Activated CD4-positive, alpha-beta T cell treated with anti-CD3 and anti-CD28 coated beads, Interleukin-2, amount 50 U/mL, for 48 hours (primary cell): ENCODE results near the gene VAMP1.
"Not testable (repeated sequence)": the region's sequence is repeated elsewhere in the genome, so short reads cannot be mapped to it uniquely, and the experiment has no call there.

Experiments
- DNase-seq, 2 experiments: peaks; one replicate each; pipeline ENCODE4 v3.0.0-alpha.2; 2020

The VAMP1 gene, protein sequence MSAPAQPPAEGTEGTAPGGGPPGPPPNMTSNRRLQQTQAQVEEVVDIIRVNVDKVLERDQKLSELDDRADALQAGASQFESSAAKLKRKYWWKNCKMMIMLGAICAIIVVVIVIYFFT

DNA sequence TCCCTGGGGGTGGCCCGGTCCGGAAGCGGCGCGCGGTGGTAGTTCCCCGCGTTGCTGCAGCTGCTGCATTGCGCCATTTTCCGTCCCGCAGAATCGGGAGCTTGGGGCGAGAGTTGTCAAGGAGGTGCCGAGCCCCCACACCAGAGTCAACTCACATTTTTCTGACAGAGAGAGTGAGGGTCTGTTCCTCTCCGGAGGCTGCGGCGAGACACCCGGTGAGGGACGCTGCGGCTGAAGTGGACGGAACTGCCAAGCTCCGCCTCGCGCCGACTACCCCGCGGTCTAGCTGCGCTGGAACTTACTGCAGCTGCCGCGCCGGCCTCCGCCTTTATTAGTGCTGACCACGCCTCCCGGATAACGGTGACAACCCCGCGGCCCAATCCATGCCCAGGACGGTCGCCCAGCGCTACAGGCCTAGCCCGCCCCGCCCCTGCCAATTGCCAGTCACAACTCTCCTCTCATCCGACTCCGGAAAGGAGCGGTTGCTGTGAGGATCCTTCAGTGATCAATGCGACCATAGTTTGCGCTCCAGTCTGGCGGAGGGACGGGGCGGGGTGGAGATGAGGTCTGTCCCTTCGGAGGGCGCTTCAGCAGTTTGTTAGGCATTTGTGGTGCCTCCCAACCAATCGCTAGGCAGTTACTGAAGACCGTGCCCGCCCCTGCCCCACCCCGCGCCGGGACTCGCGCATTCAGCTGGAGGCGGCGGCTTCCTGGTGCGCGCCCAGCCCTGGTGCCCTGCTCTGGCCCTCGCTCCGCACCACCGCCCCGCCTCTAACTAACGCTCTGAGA, at the start of gene VAMP1:
VAMP1 (minus strand) TSS at position 303 of the 789 bp plus-strand sequence; CDS start at position 157, 146 bp downstream.
- DNase-seq = peak; percentile 98 to 99

DNA sequence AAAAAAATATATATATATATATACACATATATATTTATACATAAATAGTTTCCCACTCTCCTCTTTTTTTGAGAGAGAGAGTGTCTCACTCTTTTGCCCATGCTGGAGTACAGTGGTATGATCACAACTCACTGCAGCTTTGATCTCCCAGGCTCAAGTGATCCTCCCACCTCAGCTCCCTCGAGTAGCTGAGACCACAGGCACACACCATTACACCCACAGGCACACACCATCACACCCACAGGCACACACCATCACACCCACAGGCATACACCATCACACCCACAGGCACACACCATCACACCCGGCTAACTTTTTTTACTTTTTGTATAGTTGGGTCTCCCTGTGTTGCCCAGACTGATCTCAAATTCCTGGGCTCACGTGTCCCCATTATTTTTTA, 49.7 kb upstream of the VAMP1 start:
- no peak for DNase-seq

DNA sequence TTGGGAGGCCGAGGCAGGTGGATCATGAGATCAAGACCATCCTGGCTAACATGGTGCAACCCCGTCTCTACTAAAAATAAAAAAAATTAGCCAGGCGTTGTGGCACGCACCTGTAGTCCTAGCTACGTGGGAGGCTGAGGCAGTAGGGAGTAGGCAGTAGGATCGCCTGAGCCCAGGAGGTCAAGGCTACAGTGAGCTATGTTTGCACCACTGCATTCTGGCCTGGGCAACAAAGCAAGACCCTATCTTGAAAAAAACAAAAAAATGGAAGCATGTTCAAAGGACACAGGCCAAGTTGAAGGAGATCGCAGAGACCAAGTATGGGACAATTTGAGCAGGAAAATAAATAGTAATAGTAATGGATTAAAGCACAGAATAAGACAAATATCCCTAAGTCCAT, 37.6 kb upstream of the VAMP1 start:
- no peak for DNase-seq

DNA sequence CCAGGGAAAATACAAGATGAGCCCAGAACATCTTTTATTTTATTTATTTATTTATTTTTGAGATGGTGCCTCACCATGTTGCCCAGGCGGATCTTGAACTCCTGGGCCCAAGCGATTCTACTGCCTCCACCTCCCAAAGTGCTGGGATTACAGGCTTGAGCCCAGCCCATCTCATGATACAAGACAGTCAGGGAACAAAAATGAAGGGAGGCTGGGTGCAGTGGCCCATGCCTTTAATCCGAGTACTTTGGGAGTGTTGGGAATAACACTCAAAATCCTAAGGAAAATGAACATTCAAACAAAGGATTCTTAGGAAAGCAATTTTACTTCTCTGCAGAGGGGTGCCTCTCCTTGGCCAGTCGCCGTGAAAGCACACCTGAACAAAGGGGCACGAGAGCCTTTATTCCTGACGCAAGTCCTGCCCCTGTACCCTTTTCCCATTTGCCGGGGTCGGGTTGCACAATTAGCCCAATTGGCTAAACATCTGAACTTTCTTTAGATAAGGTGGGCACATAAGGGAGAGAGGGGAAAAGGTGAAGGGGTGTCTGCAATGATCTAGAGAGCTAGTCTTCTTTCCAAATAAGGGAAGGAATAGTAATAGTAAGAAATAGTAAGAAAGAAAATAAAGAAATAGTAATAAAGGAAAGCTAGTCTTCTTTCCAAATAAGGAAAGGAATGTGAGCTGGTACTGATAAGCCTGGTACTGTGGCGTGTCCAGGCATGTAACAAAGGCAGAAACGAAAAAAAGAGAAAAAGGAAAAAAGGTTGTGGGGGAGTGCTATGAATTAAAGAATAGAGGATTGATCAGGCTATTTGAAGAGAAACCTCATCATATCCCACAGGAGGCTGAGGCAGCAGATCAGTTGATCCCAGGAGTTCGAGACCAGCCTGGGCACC, 36.9 kb upstream of the VAMP1 start:
- no peak for DNase-seq

DNA sequence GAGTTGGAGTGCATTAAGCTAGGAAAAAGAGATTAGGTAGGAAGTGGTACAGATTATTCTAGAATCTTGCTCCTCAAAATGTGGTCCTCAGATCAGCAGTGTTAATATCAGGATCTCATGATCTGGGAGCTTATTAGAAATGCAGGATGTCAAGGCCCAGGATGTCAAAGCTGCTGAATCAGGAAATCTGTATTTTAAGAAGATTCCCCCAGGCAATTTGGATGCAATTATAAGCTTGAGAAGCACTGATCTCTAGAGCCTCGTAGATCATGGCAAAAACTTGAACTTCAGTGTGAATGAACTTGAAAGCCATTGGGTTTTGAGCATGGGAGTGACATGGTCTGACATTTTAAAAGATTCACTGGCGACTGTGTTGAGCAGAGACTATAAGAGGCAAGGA, 30.0 kb upstream of the VAMP1 start:
- DNase-seq = no peak

DNA sequence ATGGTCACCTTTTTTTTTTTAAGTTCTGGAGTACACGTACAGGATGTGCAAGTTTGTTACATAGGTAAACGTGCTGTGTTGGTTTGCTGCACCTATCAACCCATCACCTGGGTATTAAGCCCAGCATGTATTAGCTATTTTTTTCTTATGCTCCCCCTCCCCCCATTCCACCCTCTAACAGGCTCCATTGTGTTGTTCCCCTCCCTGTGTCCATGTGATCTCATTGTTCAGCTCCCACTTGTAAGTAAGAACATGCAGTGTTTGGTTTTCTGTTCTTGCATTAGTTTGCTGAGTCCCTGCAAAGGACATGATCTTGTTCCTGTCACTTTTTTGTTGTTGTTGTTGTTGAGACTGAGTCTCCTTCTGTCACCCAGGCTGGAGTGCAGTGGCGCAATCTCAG, 26.8 kb upstream of the VAMP1 start:
- DNase-seq = not testable (repeated sequence)

DNA sequence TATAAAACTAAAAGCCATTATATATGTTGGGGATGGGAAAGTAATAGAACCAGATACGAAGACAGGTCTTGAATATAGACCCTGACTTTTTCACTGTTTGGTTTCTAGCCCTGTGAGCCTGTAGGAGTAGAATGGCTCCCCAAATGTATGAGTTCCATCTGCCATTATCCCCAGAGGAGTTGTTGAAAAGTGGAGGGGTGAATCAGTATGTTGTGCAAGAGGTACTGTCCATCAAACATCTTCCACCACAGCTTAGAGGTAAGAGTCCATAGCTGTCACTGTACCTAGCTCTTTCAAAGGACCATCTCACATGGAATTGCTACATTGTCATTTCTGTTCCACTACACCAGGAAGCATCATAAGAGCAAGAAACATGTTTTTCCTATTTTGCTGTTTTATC, 24.5 kb upstream of the VAMP1 start:
- DNase-seq = no peak

DNA sequence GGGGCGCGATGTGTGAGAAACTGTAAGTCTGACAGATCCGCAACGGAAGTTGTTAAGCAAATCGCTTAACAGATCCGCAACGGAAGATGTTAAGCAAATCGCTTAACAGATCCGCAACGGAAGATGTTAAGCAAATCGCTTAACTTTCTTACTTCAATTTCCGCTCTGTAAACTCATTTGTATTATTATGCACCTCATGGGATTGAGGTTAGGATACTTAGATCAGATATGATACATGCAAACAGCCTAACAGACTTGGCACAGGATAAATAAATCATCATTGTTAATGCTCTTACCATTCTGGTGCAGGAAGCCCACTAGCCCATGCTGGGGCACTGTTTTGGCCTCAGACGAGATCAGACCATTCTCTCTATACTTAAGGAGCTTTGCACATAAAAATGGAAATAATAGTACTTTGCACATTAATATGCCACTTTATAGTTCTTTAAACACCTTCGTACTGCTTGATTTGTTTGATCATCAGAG, 23.8 kb upstream of the VAMP1 start:
- DNase-seq = peak in 1 of 2 experiments; percentile 16

DNA sequence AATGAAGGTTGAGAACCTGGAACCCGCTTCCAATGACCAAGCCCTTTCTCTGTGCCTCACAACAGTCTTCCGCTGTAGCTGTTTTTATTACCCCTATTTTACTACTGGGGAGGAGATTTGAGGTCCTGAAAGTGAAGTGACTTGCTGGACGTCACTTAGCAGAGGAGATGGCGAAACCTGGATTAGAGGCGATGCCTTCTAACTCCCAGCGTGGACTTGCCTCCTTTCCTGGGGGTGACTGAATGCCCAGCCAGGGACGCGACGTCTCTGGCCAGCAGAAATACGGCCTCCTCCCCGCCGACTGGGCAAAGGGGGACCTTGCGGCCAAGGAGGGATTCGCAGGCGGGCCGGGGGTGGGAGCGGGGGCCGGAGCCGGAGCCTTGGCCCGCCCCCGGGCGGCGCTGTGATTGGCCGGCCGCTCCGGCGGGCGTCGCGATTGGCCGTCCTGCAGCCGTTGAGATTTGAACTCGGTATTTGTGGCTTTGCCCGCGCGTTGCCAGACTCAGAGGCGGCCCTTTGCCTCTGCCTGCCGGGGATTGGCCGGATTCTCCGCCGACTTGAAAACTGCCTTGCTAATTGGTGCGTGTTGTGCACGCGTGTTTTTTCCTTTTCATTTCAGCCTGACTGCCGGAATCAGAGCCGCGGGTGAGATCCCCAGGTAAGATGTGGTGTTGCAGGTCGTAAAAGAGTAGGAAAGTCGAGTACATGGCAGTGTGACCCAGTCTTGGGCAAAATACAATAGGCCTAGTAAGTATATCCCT, 23.2 kb upstream of the VAMP1 start, which contains the start of gene NCAPD2:
NCAPD2 (plus strand) TSS at position 606 of the 761 bp plus-strand sequence. CDS start 997 bp downstream, outside the sequence.
- DNase-seq = peak; percentile 93 to 96

DNA sequence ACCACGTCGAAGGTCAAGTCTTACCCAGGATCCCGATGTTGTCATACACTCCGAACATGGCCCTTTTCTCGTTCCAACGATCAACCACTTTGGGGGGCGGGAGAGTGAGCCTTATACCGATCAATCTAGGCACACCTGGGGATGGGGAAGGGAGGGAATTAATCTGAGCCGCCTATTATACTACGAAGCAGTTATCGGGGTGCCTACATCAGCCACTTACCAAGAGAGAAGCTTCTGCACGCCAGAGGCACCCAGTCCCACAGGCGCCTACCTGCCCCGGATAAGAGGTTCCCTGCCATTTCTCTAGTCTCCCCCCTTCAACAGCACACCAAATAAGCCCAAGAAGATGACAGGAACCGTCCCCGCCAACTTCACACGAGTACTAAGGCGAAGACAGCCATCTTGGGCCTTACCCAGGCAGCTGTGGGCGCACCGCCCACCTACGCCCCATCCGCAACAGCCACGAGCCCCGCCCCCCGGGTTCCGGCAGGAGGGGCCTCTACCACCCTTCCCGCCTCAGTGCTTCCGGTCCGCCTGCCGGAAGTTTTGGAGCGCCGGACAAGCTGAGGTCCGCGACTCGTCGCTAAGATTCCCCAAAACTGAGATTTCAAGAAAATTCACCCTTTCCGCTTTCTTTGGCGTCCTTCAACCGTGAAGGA, 22.5 kb upstream of the VAMP1 start, which contains the start of gene MRPL51:
MRPL51 (minus strand) TSS at position 425 of the 659 bp plus-strand sequence; CDS start at position 299, 126 bp downstream.
- peak; percentile 99 for DNase-seq

DNA sequence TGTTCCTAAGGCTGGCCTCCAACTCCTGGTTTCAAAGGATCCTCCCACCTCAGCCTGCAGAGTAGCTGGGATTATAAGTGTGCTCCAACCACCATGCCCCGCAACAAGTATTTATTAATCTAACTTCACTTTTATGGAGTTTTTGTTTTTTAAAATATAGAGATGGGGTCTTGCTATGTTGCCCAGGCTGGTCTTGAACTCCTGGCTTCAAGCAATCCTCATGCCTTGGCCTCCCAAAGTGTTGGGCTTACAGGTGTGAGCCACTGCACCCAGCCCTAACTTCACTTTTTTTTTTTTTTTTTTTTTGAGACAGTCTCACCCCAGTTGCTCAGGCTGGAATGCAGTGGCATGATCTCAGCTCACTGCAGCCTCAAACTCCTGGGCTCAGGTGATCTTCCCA, 20.2 kb upstream of the VAMP1 start:
- DNase-seq = not testable (repeated sequence)

DNA sequence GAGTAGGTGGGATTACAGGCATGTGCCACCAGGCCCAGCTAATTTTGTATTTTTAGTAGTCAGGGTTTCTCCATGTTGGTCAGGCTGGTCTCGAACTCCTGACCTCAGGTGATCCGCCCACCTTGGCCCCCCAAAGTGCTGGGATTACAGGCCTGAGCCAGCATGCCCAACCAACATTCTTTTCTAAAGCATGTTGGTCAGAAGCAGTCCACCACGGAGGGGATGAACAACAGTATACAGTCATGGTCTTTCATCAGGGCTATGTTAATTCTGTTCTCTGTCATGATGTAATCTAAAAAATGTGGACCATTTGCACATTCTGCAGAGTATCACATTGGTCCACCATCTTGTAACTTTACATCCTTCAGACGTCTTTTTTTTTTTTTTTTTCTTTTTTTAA, 19.0 kb upstream of the VAMP1 start:
- no peak for DNase-seq

DNA sequence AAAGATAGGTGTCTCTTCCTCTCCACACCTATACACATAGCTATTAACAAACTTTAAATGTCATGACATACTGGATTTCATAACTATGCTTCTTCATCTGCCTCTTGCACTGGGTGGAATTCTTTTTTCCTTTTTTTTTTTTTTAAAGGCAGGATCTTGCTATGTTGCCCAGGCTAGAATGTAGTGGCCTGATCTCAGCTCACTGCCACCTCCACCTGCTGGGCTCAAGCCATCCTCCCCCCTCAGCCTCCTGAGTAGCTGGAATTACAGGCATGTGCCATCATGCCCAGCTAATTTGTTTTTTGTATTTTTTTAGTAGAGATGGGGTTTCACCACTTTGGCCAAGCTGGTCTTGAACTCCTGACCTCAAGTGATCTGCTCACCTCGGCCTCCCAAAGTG, 17.8 kb upstream of the VAMP1 start:
- no peak for DNase-seq

DNA sequence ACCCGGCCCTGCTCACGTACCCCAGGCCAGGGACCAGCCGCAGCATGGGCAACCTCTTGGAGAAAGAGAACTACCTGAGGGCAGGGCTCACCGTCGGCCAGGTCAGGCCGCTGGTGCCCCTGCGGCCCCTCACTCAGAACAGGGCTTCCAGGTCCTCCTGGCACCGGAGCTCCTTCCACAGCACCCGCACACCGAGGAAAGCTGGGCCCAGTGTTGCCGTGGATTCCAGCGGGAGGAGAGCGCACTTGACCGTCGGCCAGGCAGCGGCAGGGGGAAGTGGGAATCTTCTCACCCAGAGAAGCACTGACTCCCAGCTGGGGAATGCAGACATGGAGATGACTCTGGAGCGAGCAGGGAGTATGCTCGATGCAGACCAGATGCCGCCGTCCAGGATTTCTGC, 7.9 kb upstream of the VAMP1 start:
- DNase-seq = no peak

DNA sequence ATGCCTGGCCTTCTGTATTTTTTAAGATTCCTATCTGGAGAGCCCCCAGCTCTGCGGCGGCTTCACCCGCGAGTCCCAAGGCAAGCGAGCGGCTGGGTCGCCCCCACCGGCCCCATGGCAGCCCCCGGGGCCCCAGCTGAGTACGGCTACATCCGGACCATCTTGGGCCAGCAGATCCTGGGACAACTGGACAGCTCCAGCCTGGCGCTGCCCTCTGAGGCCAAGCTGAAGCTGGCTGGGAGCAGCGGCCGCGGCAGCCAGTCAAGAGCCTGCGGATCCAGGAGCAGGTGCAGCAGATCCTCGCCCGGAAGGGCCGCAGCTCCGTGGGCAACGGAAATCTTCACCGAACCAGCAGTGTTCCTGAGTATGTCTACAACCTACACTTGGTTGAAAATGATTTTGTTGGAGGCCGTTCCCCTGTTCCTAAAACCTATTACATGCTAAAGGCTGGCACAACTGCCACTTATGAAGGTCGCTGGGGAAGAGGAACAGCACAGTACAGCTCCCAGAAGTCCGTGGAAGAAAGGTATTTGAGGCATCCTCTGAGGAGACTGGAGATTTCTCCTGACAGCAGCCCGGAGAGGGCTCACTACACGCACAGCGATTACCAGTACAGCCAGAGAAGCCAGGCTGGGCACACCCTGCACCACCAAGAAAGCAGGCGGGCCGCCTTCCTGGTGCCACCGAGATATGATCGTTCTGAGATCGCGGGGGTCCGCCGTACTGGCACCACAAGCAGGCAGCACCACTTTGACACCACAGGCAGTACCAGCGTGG, 7.3 kb upstream of the VAMP1 start:
- DNase-seq = not testable (repeated sequence)

DNA sequence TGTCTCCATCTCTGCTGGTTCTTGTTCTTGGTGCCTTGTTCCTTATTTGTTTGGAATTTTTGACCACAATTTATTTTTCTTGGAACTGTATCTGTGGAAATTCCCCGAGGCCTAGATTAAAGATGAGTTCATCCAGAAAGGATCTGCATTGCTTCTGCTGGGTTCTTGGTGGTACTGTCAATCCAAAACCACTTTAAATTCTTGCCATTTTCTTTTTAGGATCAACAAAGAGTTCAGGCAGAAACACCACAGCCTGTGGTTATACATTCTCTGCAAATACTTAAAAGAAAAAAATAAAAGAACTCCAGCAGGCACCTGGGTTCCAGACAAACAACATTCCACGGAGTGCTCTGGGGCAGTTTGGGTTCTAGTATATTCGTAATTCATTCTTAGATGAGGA, 6.0 kb upstream of the VAMP1 start:
- no peak for DNase-seq

DNA sequence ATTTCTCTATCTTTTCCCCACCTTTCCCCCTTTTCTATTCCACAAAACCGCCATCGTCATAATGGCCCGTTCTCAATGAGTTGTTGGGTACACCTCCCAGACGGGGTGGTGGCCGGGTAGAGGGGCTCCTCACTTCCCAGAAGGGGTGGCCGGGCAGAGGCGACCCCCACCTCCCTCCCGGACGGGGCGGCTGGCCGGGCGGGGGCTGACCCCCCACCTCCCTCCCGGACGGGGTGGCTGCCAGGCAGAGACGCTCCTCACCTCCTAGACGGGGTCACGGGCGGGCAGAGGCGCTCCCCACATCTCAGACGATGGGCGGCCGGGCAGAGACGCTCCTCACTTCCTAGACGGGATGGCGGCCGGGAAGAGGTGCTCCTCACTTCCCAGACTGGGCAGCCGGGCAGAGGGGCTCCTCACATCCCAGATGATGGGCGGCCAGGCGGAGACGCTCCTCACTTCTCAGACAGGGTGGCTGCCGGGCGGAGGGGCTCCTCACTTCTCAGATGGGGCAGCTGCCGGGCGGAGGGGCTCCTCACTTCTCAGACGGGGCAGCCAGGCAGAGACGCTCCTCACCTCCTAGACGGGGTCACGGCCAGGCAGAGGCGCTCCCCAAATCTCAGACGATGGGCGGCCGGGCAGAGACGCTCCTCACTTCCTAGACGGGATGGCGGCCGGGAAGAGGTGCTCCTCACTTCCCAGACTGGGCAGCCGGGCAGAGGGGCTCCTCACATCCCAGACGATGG, 4.9 kb upstream of the VAMP1 start:
- not testable (repeated sequence) for DNase-seq

DNA sequence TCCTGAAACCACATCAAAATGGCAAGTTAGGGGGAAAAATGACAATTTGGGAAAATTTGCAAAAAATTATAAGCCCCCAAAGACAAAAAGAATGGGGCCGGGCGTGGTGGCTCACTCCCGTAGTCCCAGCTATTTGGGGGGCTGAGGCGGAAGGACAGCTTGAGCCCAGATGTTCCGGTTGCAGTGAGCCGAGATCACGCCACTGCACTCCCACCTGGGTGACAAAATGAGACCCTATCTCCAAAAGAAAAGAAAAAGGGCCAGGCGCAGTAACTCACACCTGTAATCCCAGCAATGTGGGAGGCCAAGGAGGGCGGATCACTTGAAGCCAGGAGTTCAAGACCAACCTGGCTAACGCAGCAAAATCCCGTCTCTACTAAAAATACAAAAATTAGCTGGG, 2.0 kb upstream of the VAMP1 start:
- DNase-seq = no peak

DNA sequence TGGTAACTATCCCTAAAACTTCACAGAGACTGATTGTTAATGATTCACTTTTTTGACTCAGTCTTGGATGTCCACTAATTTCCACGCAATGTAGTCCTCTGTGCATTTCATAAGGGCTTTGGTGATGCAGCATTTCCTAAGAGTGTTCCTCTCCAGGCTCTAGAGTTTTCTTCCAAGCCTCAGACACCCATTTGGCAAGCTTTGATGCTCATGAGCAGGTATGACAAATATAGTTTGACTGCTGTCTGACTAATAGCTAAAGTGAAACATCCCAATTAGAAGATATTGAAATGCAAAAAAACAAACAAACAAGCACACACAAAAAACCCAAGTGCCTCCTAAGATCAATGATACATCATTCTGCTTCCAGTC, 1.5 kb upstream of the VAMP1 start:
- no peak for DNase-seq

DNA sequence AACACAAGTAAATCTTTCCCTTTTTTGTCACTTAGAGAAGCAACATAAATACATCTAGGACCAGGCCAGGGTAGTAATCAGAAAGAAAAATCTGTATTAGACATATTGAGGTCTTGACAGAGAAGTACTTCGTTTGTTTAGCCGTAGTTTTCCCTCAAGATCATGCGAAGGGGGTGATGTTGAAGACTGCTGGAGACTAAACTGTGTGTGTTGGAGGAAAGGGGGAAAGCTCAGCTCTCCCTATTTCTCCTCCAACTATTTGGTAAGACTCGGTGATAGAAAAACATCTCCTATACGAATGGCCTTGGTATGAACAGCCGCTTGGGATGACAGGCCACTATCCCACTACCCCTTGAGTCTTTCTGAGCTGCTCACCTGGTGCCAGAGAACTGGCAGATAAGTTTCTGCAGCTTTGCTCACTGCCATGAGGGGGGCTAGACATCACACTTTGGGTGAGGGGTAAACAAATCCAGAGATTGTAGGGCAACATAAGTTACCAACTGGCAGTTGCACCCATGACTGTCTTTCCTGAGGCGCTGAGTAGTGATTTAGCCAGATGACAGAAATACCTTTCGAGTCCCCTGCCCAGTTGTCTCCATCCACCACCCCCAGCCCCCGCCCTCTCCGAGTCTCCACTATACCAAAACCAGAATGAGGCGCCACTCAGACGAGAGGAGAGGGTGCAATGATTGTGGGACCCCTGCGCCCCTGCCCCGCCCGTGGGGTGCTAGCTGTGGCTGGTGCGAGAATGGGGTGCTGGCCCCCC, 685 bp downstream of the VAMP1 start:
- no peak for DNase-seq
